Measurements from ENCODE around the gene GPA33. TPM values are rescaled to one million over a fixed set of nuclear protein-coding genes. Genes with fewer than 3 reads are reported as not detected.

GPA33 gene, protein sequence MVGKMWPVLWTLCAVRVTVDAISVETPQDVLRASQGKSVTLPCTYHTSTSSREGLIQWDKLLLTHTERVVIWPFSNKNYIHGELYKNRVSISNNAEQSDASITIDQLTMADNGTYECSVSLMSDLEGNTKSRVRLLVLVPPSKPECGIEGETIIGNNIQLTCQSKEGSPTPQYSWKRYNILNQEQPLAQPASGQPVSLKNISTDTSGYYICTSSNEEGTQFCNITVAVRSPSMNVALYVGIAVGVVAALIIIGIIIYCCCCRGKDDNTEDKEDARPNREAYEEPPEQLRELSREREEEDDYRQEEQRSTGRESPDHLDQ
- under 1 TPM; 0.16 to 0.45 (median 0.20) TPM for total RNA-seq

DNA sequence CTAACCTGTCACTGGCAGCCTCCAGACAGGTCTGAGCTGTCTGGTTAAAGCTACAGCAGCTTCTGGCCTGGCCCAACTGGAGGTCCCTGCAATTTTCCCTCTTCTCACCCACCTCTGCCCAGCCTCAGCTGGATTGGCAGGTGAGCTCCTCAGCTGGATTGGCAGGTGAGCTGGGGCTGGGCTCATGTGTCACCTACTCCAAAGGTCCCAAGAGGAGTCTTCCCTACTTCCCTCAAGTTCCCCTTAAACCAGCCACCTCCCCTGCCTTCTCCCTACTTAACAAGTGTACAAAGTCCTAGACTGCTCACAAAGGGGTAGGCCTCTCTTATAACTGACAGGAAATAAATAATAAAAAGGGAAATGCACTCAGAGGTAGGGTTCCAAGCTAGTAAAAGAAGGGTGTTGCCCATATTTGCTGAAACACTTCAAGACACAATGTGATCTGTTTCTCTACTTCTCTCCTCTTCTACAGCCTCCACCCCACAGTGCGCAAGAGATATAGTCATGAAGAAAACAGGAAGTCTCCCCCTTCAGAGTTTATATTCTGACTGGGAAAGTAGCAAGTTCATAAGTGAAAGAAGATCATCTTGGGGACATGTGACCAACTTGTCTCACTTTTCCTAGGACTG lies at the start of gene GPA33:
TSS of gene GPA33 (minus strand) at position 64 of the 629 bp plus-strand sequence. CDS start 90 bp downstream, outside the sequence.
- no peaks in the 10 kb centered on the region for H3K36me3 Mint-ChIP-seq (ENCODE audit: insufficient read depth)
- peaks cover 55% of the 10 kb centered on the region for H3K4me1 Mint-ChIP-seq (ENCODE audit: low read depth)

DNA sequence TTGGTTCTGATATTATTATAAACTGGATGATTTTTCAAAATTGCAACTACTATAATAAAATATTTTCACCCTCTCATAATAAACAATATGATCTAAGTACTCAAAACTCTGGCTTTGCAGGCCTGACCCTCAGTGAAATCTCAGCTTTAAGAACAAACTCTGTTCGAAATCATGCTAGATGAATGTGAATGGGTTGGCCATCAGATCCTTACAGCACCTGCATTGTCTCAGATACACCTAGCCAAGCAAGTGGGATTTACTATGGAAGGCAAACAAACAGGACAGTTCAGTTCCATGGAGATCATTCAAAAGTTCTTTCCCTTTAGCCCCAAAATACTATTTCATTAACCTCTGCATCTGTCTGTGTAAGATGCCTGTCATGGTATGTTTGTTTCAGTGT lies 48.5 kb upstream of the GPA33 start:
- Mint-ChIP-seq H3K36me3 (ENCODE audit: insufficient read depth) (no peaks in the 10 kb centered on the region), H3K27me3 (ENCODE audit: low read depth) (peaks cover 8% of the 10 kb centered on the region), H3K4me3 (no peak overlapping the region), H3K9me3 (peaks cover 6% of the 10 kb centered on the region), H3K4me1 (ENCODE audit: low read depth) (no peaks in the 10 kb centered on the region)
- DNase-seq (no peak), ATAC-seq (no peak)

More for the DNA sequence above, at the start of gene GPA33:
- H3K27me3 Mint-ChIP-seq (ENCODE audit: low read depth) = no peaks in the 10 kb centered on the region
- ATAC-seq = peak; percentile 86 to 87
- H3K9me3 Mint-ChIP-seq = no peaks in the 10 kb centered on the region
- no peak for DNase-seq
- H3K4me3 Mint-ChIP-seq = peak within 1 kb of the TSS; percentile 69

DNA sequence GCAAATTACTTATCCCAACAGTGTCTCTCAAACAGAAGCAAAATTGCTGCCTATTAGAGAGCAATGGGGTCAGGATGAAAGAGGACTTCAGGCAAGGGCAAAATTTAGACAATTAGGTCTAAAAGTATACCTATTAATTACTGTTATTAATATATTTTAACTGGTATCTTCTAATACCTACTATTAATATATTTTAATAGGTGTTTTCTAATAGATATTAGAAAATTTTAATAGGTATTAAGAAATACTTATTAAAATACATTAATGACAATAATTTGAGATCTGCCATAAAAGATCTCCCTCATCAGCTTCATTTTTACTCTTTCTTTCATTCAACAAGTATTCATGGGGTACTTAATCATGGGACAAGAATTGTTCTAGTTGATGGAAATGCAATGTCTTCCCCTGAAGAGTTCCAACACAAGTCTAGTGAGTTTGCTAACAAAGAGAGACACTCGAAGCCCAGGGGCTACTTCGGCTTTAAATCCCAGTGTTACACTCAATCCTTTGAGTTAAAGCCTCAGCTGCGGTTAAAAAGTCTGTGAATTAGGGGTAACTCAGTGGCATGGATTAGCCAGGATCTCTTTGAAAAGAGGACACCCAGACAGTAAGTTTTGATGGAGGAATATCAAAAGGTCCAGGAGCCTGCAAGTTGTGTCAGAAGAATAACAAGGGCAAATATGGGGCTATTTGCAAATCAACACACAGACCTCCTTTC lies 47.8 kb upstream of the GPA33 start:
- H3K9me3 Mint-ChIP-seq = peaks cover 4% of the 10 kb centered on the region

DNA sequence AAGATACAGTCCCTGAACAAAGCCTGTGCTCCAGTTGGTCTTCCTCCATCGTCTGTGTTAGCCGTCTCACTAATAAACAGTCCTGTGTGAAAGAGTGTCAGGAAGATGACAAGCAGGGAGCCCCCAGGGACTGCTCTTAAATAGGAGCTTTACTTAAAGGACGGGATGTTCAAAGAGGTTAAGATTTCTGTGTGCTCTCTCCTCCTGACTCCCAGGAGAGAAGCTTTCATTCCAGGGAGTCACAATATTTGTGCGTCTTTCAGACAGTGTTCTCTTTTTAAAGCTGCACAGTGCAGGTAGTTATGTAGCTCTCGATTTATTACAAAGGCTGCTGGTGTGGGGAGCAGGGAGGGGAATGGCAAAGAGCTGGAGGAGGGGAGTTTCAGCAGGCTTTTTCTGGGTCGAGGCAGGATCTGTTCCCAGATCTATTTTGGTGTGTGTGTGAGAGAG lies 47.2 kb upstream of the GPA33 start:
- Mint-ChIP-seq H3K36me3 (ENCODE audit: insufficient read depth) (no peaks in the 10 kb centered on the region), H3K4me1 (ENCODE audit: low read depth) (no peaks in the 10 kb centered on the region), H3K9me3 (peaks cover 2% of the 10 kb centered on the region), H3K27me3 (ENCODE audit: low read depth) (peaks cover 6% of the 10 kb centered on the region), H3K4me3 (no peak overlapping the region)
- DNase-seq (no peak), ATAC-seq (no peak)

More for the DNA sequence above, 47.8 kb upstream of the GPA33 start:
- H3K4me3 Mint-ChIP-seq = no peak overlapping the region
- no peak for DNase-seq
- H3K27me3 Mint-ChIP-seq (ENCODE audit: low read depth) = peaks cover 5% of the 10 kb centered on the region
- no peaks in the 10 kb centered on the region for H3K4me1 Mint-ChIP-seq (ENCODE audit: low read depth)
- no peak for ATAC-seq
- H3K36me3 Mint-ChIP-seq (ENCODE audit: insufficient read depth) = no peaks in the 10 kb centered on the region

DNA sequence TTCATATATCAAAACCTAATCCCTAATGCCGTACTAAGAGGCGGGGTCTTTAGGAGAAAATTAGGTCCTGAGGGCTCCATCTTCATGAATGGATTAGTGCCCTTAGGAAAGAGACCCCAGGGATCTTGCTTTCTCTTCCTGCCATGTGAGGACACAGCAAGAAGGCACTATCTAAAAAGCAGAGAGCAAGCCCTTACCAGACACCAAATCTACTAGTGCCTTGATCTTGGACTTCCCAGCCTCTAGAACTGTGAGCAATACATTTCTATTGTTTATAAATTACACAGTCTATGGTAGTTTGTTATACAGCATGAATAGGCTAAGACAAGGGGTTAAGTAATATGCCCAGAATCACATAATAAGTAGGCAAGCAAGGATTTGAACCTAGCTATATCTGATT lies 46.6 kb upstream of the GPA33 start:
- Mint-ChIP-seq H3K36me3 (ENCODE audit: insufficient read depth) (no peaks in the 10 kb centered on the region), H3K9me3 (no peaks in the 10 kb centered on the region), H3K27me3 (ENCODE audit: low read depth) (peaks cover 8% of the 10 kb centered on the region), H3K4me3 (no peak overlapping the region), H3K4me1 (ENCODE audit: low read depth) (no peaks in the 10 kb centered on the region)
- no peak for DNase-seq
- ATAC-seq = no peak

DNA sequence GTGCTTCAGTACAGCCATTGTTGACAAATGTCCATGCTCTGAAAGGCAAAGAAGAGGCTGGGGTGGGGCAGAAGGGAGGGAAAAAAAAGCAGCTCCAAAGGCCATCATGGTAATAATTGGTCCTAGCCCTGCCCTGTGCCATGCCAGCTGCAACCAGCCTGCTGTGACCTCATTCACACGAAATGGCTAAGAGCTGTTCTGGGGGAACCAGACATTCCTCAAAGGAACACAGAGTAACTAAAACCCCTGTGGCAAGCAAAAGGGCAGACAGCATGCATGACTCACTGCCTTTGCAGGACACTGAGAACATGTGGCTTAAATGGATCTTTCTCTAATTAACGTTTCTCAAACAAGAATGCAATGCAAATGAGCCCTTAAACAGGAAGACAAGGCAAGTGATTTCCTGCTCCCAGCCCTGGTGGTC lies 46.0 kb upstream of the GPA33 start:
- H3K27me3 Mint-ChIP-seq (ENCODE audit: low read depth) = peaks cover 10% of the 10 kb centered on the region
- no peak overlapping the region for H3K4me3 Mint-ChIP-seq
- DNase-seq = no peak
- H3K9me3 Mint-ChIP-seq = no peaks in the 10 kb centered on the region
- no peaks in the 10 kb centered on the region for H3K36me3 Mint-ChIP-seq (ENCODE audit: insufficient read depth)
- H3K4me1 Mint-ChIP-seq (ENCODE audit: low read depth) = no peaks in the 10 kb centered on the region
- no peak for ATAC-seq

DNA sequence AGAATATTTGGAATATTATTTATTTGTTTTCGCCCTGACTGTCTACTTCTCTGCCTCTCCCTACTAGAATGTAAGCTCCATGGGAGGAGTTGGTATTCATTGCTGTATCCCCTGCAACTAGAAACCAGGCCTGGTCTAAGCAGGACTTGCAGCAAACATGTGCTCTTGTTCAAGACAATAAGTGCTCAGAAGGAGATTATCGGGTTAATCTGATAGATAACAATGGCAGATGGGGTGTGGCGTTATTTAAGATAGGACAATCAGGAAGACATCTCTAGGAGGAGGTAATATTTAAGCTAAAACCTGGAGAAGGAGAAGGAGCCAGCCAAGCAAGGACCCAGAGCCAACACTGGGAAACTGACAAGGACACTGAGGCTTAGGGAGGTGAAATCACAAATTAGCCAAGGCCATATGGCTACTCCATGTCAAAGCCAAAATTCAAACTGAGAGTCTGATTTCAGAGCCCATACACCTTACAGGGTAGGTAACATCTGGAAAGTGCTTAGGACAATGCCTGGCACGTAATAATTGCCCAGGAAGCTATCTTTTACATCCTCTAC lies 45.2 kb upstream of the GPA33 start:
- DNase-seq = no peak
- no peak overlapping the region for H3K4me3 Mint-ChIP-seq
- peaks cover 14% of the 10 kb centered on the region for H3K27me3 Mint-ChIP-seq (ENCODE audit: low read depth)
- no peaks in the 10 kb centered on the region for H3K4me1 Mint-ChIP-seq (ENCODE audit: low read depth)
- no peaks in the 10 kb centered on the region for H3K9me3 Mint-ChIP-seq
- no peaks in the 10 kb centered on the region for H3K36me3 Mint-ChIP-seq (ENCODE audit: insufficient read depth)
- no peak for ATAC-seq

DNA sequence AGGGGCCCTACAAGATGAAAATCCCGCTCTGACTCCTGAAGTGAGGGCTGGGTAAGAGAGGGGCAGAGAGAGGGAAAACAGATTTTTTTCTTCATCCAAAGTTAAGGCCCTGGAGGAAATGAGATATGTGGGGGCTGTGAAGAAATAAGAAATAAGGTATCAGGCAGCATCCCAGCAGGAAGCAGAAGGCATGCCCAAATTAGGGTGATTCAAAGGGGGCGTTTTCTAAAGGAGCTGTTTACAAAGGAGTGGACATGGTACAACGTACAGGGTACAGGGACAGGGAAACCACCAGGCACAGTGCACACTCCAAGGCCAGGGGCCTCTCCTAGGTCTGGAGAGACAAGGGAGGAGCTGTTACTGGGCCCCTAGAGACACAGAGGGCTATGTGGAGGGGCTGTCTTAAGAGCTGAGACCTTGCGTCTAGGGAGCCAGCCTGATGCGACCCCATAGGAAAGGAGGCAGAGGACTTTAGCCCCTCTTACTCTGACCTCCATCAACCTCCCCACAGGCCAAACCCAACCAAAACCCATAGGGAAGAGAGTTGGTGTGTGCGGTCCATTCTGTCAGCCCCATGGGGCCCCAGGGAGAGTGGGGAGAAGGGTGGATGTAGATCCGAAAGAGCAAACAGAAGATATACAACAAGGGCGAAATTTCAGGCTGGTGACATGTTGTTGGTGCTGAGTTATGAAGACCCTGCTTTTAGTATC lies 42.3 kb upstream of the GPA33 start:
- no peak for DNase-seq
- H3K4me1 Mint-ChIP-seq (ENCODE audit: low read depth) = no peaks in the 10 kb centered on the region
- no peak for ATAC-seq
- H3K36me3 Mint-ChIP-seq (ENCODE audit: insufficient read depth) = no peaks in the 10 kb centered on the region
- H3K27me3 Mint-ChIP-seq (ENCODE audit: low read depth) = peaks cover 22% of the 10 kb centered on the region
- no peak overlapping the region for H3K4me3 Mint-ChIP-seq
- H3K9me3 Mint-ChIP-seq = no peaks in the 10 kb centered on the region

DNA sequence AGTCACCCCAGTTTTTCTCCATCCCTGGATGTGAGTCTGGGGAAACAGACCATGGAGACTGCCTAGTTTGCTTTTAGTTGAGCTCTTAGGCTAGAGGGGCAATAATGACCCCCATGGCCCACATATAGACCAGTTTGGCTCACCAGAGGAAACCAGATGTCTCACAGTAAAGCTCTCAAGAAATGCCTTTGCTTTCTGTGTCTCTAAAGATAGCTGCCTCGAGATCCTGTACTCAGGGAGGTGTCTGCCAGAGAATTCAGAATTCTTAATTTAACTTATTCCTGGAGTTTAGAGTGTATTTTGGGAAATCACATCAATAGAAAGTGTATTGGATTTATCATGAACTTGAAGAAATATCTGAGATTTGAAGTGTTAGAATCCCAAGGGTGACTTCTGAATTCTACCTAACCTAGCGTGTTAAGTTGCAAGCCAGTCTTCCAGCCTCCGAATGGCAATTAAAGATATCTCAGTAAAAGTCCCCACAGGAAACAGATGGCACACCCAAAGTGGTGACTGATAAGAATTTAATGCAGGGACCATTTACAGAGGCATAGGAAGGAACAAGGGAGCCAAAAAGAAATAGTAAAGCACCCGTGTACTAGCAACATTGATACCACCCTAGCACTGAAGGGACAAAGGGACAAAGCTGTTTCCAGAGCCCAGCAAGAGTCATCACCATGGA lies 40.8 kb upstream of the GPA33 start:
- Mint-ChIP-seq H3K9me3 (no peaks in the 10 kb centered on the region), H3K27me3 (ENCODE audit: low read depth) (peaks cover 35% of the 10 kb centered on the region), H3K4me1 (ENCODE audit: low read depth) (no peaks in the 10 kb centered on the region), H3K4me3 (no peak overlapping the region), H3K36me3 (ENCODE audit: insufficient read depth) (no peaks in the 10 kb centered on the region)
- ATAC-seq = no peak
- no peak for DNase-seq

DNA sequence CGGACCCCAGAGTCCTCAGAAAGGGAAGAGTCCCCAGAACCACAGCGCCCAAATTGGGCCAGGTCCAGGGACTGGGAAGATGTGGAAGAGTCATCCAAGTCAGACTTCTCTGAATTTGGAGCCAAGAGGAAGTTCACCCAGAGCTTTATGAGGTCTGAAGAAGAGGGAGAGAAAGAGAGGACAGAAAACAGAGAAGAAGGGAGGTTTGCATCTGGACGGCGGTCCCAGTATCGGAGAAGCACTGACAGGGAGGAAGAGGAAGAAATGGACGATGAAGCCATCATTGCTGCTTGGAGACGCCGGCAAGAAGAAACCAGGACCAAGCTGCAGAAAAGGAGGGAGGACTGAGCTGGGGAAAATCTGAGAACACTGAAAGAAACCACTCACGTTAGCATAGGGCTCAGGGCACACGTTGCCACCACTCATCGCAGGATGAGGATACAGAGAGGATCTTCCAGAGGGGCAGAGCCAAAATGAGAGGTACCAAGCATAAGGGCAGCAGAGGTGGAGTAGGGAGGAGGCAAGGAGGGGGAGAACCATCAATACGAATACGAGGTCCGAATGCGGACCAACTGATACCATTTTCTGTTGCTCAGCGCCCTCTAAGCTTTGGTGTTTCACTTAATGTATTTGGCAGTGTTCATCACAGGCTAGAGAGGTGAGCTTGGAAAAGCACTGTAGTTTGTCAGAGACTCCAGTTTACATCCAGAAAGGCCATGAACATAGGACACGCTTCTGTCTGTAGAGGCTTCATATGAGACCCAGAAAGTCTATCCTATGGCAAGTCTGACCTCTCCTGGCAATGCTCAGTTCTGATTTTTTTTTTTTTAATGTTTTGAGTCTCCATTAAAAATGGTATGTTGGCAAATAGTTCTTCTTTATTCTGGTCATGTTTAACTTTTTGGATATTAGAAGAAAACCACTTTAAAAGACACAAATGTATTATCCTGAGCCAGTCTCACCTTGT lies 38.4 kb upstream of the GPA33 start:
- ATAC-seq = no peak
- H3K27me3 Mint-ChIP-seq (ENCODE audit: low read depth) = peaks cover 40% of the 10 kb centered on the region
- no peaks in the 10 kb centered on the region for H3K9me3 Mint-ChIP-seq
- no peaks in the 10 kb centered on the region for H3K36me3 Mint-ChIP-seq (ENCODE audit: insufficient read depth)
- no peaks in the 10 kb centered on the region for H3K4me1 Mint-ChIP-seq (ENCODE audit: low read depth)
- no peak overlapping the region for H3K4me3 Mint-ChIP-seq
- no peak for DNase-seq

DNA sequence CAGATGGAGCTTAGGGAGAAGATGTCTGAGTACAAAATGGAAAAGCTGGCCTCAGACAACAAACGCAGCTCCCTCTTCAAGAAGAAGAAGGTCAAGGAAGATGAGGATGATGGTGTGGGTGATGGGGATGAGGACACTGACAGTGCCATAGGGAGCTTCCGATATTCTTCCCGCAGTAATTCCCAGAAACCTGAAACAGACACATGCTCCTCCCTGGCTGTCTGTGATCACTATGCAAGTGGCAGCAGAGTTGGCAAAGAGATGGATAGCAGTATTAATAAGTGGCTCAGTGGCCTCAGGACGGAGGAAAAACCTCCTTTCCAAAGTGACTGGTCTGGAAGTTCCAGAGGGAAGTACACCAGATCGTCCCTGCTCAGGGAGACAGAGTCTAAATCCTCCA lies 37.5 kb upstream of the GPA33 start:
- Mint-ChIP-seq H3K4me1 (ENCODE audit: low read depth) (no peaks in the 10 kb centered on the region), H3K9me3 (no peaks in the 10 kb centered on the region), H3K27me3 (ENCODE audit: low read depth) (peaks cover 40% of the 10 kb centered on the region), H3K36me3 (ENCODE audit: insufficient read depth) (no peaks in the 10 kb centered on the region), H3K4me3 (no peak overlapping the region)
- DNase-seq (no peak), ATAC-seq (no peak)

DNA sequence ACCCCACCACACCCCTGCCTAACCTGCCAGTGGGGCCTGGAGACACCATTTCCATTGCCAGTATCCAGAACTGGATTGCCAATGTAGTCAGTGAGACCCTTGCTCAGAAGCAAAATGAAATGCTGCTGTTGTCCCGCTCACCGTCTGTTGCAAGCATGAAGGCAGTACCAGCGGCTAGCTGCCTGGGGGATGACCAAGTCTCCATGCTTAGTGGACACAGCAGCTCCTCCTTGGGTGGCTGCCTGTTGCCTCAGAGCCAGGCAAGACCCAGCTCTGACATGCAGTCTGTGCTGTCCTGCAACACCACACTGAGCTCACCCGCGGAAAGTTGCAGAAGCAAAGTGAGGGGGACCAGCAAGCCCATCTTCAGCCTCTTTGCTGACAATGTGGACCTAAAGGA lies 37.1 kb upstream of the GPA33 start:
- Mint-ChIP-seq H3K36me3 (ENCODE audit: insufficient read depth) (no peaks in the 10 kb centered on the region), H3K9me3 (no peaks in the 10 kb centered on the region), H3K4me3 (no peak overlapping the region), H3K27me3 (ENCODE audit: low read depth) (peaks cover 38% of the 10 kb centered on the region), H3K4me1 (ENCODE audit: low read depth) (no peaks in the 10 kb centered on the region)
- DNase-seq (no peak), ATAC-seq (no peak)

DNA sequence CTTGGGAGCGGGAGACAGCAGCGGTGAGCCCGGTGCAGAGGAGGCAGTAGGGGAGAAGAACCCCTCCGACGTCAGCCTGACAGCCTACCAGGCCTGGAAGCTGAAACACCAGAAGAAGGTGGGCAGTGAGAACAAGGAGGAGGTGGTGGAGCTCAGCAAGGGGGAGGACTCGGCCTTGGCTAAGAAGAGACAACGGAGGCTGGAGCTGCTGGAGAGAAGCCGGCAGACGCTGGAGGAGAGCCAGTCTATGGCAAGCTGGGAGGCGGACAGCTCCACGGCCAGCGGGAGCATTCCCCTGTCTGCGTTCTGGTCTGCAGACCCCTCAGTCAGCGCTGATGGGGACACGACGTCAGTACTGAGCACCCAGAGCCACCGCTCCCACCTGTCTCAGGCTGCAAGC lies 36.6 kb upstream of the GPA33 start:
- Mint-ChIP-seq H3K4me1 (ENCODE audit: low read depth) (peaks cover 3% of the 10 kb centered on the region), H3K36me3 (ENCODE audit: insufficient read depth) (no peaks in the 10 kb centered on the region), H3K27me3 (ENCODE audit: low read depth) (peaks cover 36% of the 10 kb centered on the region), H3K4me3 (no peak overlapping the region), H3K9me3 (no peaks in the 10 kb centered on the region)
- ATAC-seq (no peak), DNase-seq (no peak)

Measured in activated T-cell treated with anti-CD3 and anti-CD28 coated beads, Interleukin-2, amount 50 U/mL, for 4 hours (primary cell).